UCSD-AML1 (cell line): ENCODE measurements around the gene HOXD3.

ENCODE experiments used
- DNase-seq: peaks from one replicate; lab custom pipeline; 2025; ENCODE audit not compliant: unreplicated experiment; lab: John Stamatoyannopoulos, UW

The HOXD3 gene

DNA sequence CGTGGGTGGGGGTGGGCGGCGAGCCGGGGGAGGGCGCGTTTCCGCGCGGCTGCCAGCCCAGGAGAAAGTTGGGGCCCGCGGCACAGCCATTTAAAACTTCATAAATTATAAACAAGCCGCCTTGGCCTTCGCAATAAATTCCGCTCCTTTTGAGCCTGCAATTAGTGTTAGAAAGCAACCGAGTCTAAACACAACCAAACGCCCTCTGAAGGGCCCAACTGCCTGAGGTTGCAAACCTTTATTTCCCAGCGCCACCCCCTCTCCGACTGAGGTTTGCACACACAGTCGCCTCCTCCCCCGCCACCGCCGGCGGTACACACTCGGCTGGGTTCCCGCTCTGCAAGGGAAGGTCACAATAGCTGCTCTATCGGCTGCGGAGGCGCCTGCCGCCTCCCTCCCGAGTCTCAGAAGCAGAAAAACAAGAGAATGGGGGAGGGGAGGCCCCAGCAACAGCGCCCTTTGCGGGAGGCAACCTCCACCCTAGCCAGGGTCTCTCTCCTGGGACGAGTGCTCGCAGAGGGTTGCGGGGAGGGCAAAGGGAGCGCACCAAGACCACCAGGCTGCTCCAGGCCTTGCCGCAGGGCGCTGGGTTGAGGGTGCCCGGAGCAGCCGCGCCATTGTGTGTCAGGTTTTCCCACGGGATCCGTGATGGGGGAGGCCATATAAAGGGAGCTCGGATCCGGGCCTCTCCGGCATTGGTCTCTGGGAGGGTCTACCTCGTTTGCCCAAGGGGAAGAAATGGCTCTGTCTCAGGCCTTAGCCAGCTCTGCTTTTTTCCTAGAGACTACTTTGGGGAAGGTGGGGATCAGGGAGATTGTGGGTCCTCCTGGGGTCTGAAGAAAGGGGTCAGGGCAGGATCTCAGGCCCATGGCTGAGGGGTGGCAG, 18.0 kb downstream of the HOXD3 start:
- DNase-seq, result no peak

DNA sequence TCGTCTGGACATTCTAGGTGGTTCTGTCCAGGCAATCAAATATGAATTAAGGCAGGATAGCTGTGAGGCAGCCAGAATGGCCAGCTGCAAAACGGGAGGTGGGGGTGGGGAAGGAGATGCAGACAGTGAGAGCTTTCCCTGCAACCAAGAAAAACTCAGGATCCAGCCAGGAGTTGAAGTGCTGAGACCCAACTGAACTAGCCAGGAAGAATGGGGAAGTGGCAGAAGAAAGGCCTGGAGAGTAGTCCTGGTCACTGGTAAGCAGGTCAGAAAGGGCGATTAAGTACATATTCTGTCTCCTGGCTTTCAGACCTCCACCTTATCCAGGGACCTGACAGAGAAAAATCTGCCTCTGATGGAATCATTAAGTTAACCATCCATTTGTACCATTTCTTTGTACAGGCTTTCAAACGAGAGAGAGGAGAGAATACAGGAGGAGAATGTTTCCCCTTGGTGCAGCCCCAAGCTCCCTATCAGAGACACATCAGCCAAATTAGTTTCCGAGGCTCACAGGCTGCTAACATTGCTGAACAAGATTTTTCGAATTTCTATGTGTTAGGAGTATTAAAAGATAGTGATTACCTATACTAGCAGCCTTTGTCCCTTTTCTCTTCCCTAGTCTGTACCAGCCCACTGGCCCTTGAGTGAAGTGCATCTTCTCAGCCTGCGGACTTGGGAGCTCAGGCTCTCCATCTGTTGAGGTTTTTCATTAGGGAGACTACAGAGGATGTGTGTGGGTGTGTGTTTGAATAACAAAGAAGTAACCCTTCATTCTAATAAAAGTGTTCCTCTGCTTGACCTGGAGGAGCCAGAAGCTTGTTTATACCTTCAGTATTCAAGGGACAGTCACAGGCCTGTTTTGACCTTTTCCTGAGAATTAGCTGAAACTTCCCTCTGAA, 18.9 kb downstream of the HOXD3 start:
- no peak for DNase-seq

DNA sequence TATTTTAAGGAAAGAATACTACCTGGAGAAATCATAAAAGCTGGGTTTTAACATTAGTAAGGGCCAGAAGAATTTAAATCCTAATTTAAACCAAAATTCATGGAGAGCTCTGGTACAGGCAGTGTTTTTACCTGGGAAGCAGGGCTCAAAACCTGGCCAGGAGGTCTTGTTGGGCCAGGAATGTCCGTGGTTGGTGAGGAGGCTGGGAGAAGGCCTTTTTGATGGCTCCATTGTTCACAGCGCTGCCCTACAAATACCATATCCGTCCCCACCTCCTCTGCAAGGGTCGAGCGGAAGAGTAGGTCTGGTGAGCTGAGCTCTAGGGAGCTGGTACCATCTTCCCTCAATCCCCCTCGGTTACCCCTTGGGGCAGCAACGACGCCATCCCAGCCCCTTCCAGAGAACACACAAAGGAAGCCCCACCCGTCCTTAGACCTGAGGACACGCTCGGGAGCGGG, 20.5 kb downstream of the HOXD3 start:
- no peak for DNase-seq

DNA sequence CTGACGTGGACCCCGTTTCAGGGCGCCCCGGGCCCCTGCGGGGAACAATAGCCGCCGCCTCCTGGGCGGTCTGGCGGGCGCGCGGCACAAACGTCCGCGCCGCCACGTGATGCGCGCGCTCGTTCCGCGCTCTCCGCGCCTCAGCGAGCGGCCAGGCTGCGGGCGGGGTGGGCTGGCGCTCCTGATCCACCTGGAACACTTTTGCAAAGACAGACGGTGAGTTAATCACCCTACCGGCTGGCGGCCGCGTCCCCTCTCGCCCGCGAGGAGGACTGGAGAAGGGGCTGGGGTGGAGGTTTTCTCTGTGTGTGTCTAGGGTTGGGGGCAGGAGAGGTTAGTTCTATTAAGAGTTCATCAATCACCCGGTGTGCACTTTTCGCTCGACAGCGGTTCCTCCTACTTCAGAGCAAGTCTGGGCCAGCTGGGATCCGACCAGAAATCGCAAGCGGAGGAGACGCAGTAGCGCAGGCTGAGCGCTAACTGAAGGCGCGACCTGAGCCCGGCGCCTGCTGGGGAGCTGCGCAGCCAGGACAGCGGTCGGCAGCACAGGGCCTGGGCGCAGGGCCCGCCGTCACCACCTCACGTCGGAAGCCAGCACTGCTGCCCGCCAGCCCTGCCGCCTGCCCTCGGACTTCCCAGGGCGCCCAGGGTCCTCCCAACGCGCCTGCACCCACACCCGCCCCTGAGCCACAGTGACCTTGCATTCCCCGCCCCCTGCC, 21.1 kb downstream of the HOXD3 start:
- peak; percentile 42 for DNase-seq

DNA sequence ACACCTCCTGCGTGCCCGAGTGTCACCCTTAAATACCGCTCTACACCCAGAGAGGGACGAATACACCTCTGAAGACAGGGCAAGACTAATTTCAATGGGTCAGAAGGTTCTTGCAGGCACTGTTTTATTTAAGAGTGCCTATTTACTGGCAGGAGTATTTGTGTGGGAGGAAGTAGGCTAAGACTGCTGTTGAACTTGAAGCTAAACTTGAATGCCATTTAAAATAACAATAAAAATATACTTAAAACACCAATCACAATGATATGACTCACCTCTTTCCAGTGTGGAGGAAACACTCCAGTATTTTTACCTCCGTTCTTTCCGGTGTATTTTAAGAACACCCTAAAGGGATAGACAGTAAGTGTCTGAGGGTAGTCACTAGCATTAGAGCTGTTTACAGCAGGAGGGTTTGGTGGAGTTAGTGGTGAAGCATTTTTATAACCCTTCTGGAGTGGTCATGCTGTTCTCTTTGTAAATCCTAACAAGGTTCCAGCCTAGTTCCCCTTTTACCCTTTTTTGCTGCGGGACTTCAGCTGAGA, 21.7 kb downstream of the HOXD3 start:
- no peak for DNase-seq

DNA sequence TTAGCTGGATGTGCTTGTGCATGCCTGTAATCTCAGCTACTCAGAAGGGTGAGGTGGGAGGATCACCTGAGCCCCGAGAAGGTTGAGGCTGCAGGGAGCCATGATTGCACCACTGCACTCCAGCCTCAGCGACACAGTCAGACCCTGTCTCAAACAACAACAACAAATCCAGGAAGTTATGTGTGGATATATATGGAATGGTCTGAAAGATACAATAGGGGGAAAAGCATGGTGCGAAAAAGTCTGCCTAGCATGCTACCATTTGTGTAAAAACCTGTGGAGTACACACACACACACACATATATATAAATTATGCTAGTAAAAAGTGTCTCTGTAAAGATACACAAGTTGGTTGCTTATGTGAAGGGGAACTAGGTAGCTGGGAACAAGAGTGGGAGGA, 24.4 kb downstream of the HOXD3 start:
- no peak for DNase-seq

DNA sequence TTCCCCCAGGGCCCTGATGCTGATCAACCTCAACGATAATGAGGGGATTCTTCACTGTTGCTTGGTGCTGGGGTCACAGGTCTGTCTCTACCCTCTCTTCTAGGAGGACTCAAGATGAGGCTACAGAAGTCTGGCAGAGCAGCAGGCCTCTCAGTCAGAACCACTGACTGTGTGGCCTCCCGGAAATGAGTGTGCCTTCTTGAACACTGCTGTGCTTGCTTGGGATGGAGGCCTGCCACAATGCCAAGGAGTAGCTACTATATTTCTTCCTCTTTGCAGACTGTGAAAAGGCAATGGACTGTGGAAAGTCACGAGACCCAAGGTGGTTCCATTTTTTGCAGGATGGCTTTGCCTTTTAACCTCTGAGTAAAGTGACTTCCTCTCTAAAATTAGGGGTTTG, 25.6 kb downstream of the HOXD3 start:
- no peak for DNase-seq

DNA sequence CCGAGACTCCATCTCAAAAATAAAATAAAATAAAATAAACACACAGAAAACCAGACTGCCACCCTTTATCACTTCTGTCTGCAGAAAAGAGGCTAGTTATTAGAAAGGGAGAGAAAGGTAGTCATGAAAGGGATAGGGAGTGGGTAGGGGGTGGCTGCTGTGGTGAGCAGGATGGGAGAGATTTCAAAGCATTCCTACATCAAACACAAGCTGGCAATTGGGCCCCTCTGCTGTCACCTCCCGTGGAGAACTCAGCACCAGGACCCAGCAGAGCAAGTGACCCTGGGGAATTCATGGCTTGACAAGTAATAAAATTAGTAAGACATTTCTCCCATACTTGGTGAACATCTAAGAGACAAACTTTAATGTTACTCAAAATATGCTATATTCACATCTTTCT, 27.6 kb downstream of the HOXD3 start:
- DNase-seq, result no peak

DNA sequence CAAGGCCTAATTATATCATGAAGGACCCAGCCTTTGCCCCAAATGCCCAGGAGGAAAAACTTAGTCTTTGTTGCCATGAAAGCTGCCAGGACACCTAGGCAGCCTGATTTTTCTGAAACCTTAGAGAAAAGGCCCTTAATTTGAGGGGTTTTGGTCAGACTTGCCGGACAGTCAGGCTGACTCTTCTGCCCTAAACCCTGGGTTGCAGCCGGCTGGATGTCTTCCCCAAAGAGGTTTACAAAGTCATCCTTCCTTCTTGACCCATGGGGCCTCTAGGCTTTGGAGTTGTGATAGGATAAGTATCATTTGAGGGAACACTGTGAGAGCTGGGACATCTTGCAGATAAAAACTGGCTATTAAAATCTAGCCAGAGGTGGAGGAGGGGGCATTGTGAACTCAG, 28.9 kb downstream of the HOXD3 start:
- no peak for DNase-seq

DNA sequence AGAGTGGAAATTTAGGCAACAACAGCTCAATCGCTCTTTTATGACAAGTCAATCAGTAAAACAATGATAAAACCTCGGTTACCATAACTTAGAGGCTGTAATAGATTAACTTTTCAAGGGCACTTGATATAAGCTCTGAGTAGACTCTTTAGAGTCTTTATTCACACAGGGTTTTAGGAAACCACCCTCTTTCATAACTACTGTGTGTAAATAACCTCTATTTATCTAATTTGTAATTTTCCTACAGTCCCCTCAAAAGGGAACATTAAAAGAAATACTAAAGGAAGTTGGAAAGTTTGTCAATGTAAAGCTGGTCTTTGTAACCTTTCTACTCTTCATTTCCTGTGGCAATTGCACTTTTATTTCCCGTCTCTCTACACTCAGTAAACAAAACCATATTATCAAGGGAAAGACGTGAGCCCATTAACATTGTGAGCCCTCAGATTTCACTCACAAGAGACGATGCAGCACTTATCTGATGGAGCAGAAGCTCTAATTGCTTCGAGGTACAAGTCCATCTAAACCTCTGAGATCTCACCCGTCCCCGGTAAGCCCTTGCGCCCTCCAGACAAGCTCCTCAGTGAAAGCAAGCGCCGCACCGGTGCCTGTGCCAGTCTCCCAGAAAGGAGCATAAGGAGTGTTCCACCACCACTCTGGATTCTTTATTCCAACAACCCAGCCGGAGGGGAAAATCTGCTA, 30.2 kb downstream of the HOXD3 start:
- DNase-seq, result no peak

DNA sequence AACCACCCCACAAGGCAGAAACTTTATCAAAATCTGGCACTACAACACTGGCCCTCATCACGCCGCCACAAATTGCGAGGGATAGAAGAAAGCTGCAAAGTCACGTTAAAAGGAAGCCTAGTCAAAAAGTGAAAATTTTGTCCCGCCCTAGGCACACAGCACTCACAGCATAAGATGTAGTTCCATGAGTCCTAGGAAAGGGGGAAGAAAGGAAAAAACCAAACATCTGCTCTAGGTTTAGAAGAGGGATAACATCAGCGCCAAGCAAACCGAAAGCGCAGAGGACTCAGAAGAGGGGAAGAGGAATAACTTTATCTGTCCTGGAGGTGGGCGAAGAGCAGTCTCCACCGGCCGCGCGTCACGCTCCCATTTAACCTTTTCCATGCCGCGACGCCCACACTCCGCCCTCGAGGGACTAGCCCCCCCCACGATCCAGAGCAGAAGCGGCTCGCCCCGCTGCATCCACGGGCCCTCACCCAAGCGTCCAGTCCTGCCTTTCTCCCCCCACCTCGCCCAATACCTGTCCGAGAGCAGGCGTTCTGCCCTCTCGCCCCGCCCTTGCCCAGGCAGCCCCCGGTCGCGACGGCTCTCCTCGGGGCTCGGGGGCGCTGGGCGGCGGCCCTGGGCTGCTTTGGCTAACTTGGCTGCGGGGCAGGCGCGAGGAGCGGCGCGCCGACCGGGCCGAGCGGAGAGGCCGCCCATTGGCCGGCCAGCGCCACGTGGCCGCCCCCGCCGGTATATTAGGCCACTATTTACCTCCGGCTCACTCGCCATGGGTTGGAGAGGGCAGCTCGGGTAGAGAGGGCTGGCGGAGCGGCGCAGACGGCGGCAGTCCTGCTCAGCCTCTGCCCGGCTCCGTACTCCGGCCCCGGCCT, 31.0 kb downstream of the HOXD3 start, which contains the start of gene HOXD1:
Gene HOXD1, plus strand, starts transcription at position 770 of the 875 bp plus-strand sequence. CDS start 134 bp downstream, outside the sequence.
- no peak for DNase-seq

DNA sequence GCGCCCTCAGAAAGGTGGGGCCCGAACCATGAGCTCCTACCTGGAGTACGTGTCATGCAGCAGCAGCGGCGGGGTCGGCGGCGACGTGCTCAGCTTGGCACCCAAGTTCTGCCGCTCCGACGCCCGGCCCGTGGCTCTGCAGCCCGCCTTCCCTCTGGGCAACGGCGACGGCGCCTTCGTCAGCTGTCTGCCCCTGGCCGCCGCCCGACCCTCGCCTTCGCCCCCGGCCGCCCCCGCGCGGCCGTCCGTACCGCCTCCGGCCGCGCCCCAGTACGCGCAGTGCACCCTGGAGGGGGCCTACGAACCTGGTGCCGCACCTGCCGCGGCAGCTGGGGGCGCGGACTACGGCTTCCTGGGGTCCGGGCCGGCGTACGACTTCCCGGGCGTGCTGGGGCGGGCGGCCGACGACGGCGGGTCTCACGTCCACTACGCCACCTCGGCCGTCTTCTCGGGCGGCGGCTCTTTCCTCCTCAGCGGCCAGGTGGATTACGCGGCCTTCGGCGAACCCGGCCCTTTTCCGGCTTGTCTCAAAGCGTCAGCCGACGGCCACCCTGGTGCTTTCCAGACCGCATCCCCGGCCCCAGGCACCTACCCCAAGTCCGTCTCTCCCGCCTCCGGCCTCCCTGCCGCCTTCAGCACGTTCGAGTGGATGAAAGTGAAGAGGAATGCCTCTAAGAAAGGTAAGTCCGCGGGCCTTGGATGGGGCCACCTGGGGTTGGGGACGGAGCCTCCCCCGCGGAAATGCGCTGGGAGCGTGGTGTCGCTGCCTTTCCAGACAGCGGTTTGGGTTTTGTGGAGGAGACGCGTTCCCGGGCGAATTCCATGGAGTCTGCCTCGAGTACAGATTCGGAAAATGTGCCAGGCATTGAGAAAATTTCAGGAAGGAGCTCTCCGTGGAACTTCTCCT, 31.9 kb downstream of the HOXD3 start:
- no peak for DNase-seq

DNA sequence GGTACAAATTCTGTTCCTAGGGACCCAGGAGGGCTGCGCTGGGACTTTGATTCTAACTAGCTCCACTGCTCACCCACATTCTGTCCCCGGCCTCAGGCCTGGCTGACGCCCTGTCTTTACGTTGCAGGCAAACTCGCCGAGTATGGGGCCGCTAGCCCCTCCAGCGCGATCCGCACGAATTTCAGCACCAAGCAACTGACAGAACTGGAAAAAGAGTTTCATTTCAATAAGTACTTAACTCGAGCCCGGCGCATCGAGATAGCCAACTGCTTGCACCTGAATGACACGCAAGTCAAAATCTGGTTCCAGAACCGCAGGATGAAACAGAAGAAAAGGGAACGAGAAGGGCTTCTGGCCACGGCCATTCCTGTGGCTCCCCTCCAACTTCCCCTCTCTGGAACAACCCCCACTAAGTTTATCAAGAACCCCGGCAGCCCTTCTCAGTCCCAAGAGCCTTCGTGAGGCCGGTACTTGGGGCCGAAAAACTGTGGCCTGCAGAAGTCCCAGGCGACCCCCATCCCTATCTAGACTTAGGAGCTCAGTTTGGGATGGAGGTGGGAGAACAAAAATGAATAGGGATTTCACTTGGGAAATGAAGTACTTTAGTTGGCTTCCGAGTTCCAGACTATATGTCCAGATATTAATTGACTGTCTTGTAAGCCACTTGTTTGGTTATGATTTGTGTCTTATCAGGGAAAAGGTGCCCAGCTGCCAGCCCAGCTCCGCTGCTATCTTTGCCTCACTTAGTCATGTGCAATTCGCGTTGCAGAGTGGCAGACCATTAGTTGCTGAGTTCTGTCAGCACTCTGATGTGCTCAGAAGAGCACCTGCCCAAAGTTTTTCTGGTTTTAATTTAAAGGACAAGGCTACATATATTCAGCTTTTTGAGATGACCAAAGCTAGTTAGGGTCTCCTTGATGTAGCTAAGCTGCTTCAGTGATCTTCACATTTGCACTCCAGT, 32.9 kb downstream of the HOXD3 start:
- no peak for DNase-seq

DNA sequence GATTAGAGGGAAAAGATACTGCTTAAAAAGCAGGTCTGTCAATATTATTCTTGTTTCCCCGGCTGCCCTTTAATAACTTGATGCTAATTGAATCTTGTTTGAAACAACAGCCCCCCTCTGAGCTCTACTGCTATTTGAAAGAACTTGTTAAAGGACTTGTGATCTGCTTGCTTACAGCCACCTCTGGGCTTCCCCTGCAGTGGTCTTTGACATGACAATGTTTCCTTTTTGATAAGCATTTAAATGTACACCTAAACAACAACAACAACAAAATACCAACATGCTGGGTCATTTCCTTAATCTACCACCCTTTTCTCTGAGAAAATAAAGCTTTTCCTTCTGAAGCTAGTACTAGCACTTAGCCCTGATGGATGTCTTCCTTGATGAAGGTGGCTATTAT, 35.2 kb downstream of the HOXD3 start:
- DNase-seq, result no peak

DNA sequence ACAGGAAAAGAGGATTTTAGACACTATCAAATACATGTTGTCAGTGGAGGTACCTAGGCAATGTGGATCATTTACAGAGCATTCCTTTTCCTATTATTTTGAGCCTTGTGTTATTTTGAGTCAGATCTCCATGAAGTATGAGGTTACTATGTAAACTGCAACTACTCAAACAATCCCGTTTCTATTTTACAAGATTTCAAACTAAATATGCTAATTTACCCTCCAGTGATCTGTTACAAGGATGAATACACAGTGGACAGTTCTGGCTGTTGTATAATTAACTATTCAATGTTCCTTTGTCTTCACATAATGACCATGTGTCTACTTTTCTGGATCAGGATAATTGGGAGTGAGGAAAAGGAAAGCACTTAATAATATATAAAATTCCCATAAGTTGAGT, 35.9 kb downstream of the HOXD3 start:
- no peak for DNase-seq

DNA sequence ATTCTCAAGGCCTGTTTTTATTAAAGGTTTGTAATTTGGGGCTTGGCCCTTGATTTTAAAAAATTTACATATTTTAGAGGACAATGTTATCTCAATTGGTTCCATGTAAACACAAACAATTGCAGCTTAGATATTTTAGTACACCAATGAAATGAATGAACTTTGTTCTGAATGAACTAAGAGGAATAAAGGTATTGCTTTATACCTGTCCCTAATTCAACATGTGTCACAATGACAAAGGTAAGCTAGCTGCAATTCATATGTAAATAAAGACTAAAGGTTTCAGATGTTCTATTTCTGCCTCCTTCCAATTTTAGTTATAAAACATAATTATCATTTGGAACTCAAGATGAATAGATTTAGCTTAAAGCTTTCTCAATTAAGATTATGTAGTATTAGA, 42.8 kb downstream of the HOXD3 start:
- no peak for DNase-seq

DNA sequence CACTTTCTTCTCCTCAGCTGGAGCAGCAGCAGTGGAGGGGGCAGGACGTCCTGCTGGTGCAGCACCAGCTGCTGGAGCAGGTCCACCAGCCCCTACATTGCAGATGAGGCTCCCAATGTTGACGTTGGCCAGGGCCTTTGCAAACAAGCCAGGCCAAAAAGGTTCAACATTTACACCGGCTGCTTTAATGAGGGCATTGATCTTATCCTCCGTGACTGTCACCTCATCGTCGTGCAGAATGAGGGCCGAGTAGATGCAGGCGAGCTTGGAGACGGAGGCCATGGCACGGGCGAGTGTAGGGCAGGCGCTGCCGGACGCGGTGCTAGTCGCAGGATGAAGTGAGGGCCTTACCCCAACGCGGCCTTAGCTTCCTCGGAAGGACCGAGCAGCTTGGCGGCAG, 43.9 kb downstream of the HOXD3 start:
- no peak for DNase-seq
